OCI-LY7 (cell line): ENCODE data around the gene DUSP22. TPM values are rescaled to one million over a fixed set of nuclear protein-coding genes. Genes with fewer than 3 reads are reported as not detected.

Source experiments
- BruUV-seq: library from RNA; stranded (reverse); fragments of 400-500 nt; replicated peaks from 2 replicates; lab custom pipeline; 2021; lab: Mats Ljungman, UMichigan
- CTCF ChIA-PET: fragments of 300-600 bp; sonication (Branson Sonifier 250); formaldehyde crosslinking; loops from one replicate; lab custom pipeline; 2022; ENCODE audit warnings: antibody characterized with exemption; ENCODE audit not compliant: unreplicated experiment; lab: Charles Lee
- POLR2A ChIA-PET: fragments of 300-600 bp; sonication (Branson Sonifier 250); formaldehyde crosslinking; loops from one replicate; lab custom pipeline; 2022; ENCODE audit warnings: antibody characterized with exemption; lab: Charles Lee
- DNase-seq: peaks from one replicate; pipeline ENCODE4 v3.0.0-alpha.2; 2015; ENCODE audit warnings: low spot score
- H2AFZ ChIP-seq: fragments of 200-600 bp; sonication (generic), shearing (Covaris generic); 2 replicates; pipeline ENCODE4 v1.6.1; 2014; ENCODE audit warnings: mild to moderate bottlenecking, antibody characterized with exemption, low read length, moderate library complexity
- H3K27ac ChIP-seq: fragments of 200-600 bp; sonication (generic); 2 replicates; pipeline ENCODE4 v1.5.1; 2014; ENCODE audit warnings: mixed run types, low read depth, mild to moderate bottlenecking, moderate library complexity, low read length, inconsistent platforms; ENCODE audit not compliant: poor library complexity, severe bottlenecking
- H3K36me3 ChIP-seq: fragments of 200-600 bp; sonication (generic); 2 replicates; pipeline ENCODE4 v1.6.1; 2014; ENCODE audit warnings: mild to moderate bottlenecking, antibody characterized with exemption, low read length, moderate library complexity, mixed read lengths; ENCODE audit not compliant: insufficient read depth
- H3K4me1 ChIP-seq: fragments of 200-600 bp; sonication (generic); 2 replicates; pipeline ENCODE4 v1.5.1; 2014; ENCODE audit warnings: mild to moderate bottlenecking, low read length; ENCODE audit not compliant: insufficient read depth, poor library complexity, severe bottlenecking
- H3K4me2 ChIP-seq: fragments of 200-600 bp; sonication (generic); 2 replicates; pipeline ENCODE4 v1.6.1; 2014; ENCODE audit warnings: mild to moderate bottlenecking, low read length
- H3K4me3 ChIP-seq: fragments of 200-600 bp; sonication (generic); 2 replicates; pipeline ENCODE4 v1.5.1; 2014; ENCODE audit warnings: mild to moderate bottlenecking, low read depth, low read length; ENCODE audit not compliant: poor library complexity, severe bottlenecking
- H3K79me2 ChIP-seq: fragments of 200-600 bp; sonication (generic); 2 replicates; pipeline ENCODE4 v1.6.1; 2016; ENCODE audit warnings: low read depth, mild to moderate bottlenecking, low read length, moderate library complexity, mixed read lengths; ENCODE audit not compliant: insufficient read depth
- H3K9me2 ChIP-seq: fragments of 200-600 bp; sonication (generic); 2 replicates; pipeline ENCODE4 v1.6.1; 2016; ENCODE audit warnings: mild to moderate bottlenecking, low read length, mixed read lengths; ENCODE audit not compliant: insufficient read depth
- H3K9me3 ChIP-seq: fragments of 200-600 bp; sonication (generic); 2 replicates; pipeline ENCODE4 v1.6.1; 2014; ENCODE audit warnings: mild to moderate bottlenecking, mixed run types, low read length, mixed read lengths
- H4K20me1 ChIP-seq: fragments of 200-600 bp; sonication (generic); 2 replicates; pipeline ENCODE4 v1.6.1; 2014; ENCODE audit warnings: mild to moderate bottlenecking, antibody characterized with exemption, low read length, moderate library complexity, mixed read lengths; ENCODE audit not compliant: insufficient read depth
- CTCF ChIP-seq: fragments of 200-600 bp; sonication (generic); conservative IDR thresholded peaks from 2 replicates; pipeline ENCODE4 v1.5.1; 2014; ENCODE audit warnings: mild to moderate bottlenecking, antibody characterized with exemption, low read length, moderate library complexity, mixed read lengths
- EZH2phosphoT487 ChIP-seq: fragments of 200-600 bp; sonication (generic); IDR thresholded peaks from 2 replicates; pipeline ENCODE4 v1.6.1; 2018; ENCODE audit warnings: low read depth, borderline replicate concordance, mild to moderate bottlenecking, mixed run types, antibody characterized with exemption, low read length, moderate library complexity, mixed read lengths
- intact Hi-C: fragments of 100-400 bp; cut with micrococcal nuclease; formaldehyde crosslinking; loops from one replicate; pipeline ENCODE4 v1.10.0; 2022; ENCODE audit not compliant: unreplicated experiment
- total RNA-seq, 2 experiments: library from RNA; depleted of rRNA in 1 of 2; stranded (reverse); fragments of >200 nt in 1 of 2; shearing (Covaris generic) in 1 of 2; gene quantifications; 2 replicates each; pipeline ENCODE4 v1.2.3, GENCODE V29; 2014 to 2022

DUSP22 gene
- total RNA-seq, 2 experiments from 2014 or later = 149 to 171 TPM

- H2AFZ ChIP-seq = peak overlapping the region; percentile 92; the same call in 1 of the 2 replicates
- no peak for TF ChIP-seq EZH2phosphoT487
- no peak for TF ChIP-seq CTCF
- ChIA-PET CTCF (no interaction called here), POLR2A (interaction anchor here (0.8 to 2.9 kb wide), 7 partner anchors 9 to 71 kb away, joined by 3 to 13 read pairs (median 7); no protein-coding TSS in a partner anchor)
- H3K4me3 ChIP-seq = peak overlapping the region; percentile 4
- no peak for DNase-seq
- H3K36me3 ChIP-seq = no peaks in the 10 kb centered on the region
- no peaks in the 10 kb centered on the region for H3K79me2 ChIP-seq
- no peaks in the 10 kb centered on the region for H3K9me2 ChIP-seq
- H3K4me1 ChIP-seq = peaks cover 42% of the 10 kb centered on the region
- H4K20me1 ChIP-seq = no peaks in the 10 kb centered on the region
- intact Hi-C loops = no loop called here
- no TSS peak for BruUV-seq
- peaks cover 6% of the 10 kb centered on the region; the same call in 1 of the 2 replicates for H3K9me3 ChIP-seq
- peak overlapping the region; percentile 55 for H3K4me2 ChIP-seq
- H3K27ac ChIP-seq = peak overlapping the region; percentile 48
These were observed 35.1 kb upstream of the DUSP22 start for GRCh38 chr6:257031-257725.

GRCh38 chr6:257774-258173 lies 34.5 kb upstream of the DUSP22 start:
- Histone ChIP-seq H3K4me2 (peak overlapping the region; percentile 55), H3K27ac (peak overlapping the region; percentile 48), H3K4me1 (peaks cover 37% of the 10 kb centered on the region), H3K36me3 (no peaks in the 10 kb centered on the region), H2AFZ (peak overlapping the region; percentile 92), H4K20me1 (no peaks in the 10 kb centered on the region), H3K9me3 (peaks cover 6% of the 10 kb centered on the region; the same call in 1 of the 2 replicates), H3K79me2 (no peaks in the 10 kb centered on the region), H3K9me2 (no peaks in the 10 kb centered on the region), H3K4me3 (peak overlapping the region; percentile 4)
- CTCF ChIA-PET = no interaction called here
- intact Hi-C loops = loop anchor here (2.0 kb wide), 1 partner anchor 33 kb away; no protein-coding TSS in a partner anchor
- peak; percentile 79 for DNase-seq
- POLR2A ChIA-PET = interaction anchor here (0.7 to 2.9 kb wide), 7 partner anchors 10 to 74 kb away, joined by 4 to 13 read pairs (median 6); no protein-coding TSS in a partner anchor
- TF ChIP-seq CTCF (no peak), EZH2phosphoT487 (no peak)
- no TSS peak for BruUV-seq

GRCh38 chr6:259316-259715 lies 33.0 kb upstream of the DUSP22 start:
- no peak overlapping the region for H3K27ac ChIP-seq
- no peaks in the 10 kb centered on the region for H3K9me2 ChIP-seq
- no peaks in the 10 kb centered on the region for H4K20me1 ChIP-seq
- TF ChIP-seq EZH2phosphoT487 (no peak), CTCF (no peak)
- no peak for DNase-seq
- BruUV-seq = no TSS peak
- H3K36me3 ChIP-seq = no peaks in the 10 kb centered on the region
- ChIA-PET CTCF (interaction anchor here (0.9 to 2.0 kb wide), 2 partner anchors 40 to 43 kb away, joined by 3 to 5 read pairs; no protein-coding TSS in a partner anchor), POLR2A (interaction anchor here (0.7 to 2.9 kb wide), 8 partner anchors 17 to 75 kb away, joined by 3 to 13 read pairs (median 5); no protein-coding TSS in a partner anchor)
- intact Hi-C loops = loop anchor here (2.0 kb wide), 1 partner anchor 31 kb away; no protein-coding TSS in a partner anchor
- H3K79me2 ChIP-seq = no peaks in the 10 kb centered on the region
- peaks cover 6% of the 10 kb centered on the region; the same call in 1 of the 2 replicates for H3K9me3 ChIP-seq
- H3K4me3 ChIP-seq = no peak overlapping the region
- peaks cover 35% of the 10 kb centered on the region for H3K4me1 ChIP-seq
- peak overlapping the region; percentile 64 for H3K4me2 ChIP-seq
- peak overlapping the region; percentile 95; the same call in 1 of the 2 replicates for H2AFZ ChIP-seq
